CD4-positive, alpha-beta T cell (primary cell): ENCODE measurements around the gene AGAP1. TPM values are rescaled to one million over a fixed set of nuclear protein-coding genes. Genes with fewer than 3 reads are reported as not detected.

Experiments
- ATAC-seq: fragments of 200-7000 bp; cut with Tn5 transposase; one replicate; pipeline ENCODE4 v1.10.0; 2022; ENCODE audit warnings: mild to moderate bottlenecking; ENCODE audit not compliant: poor library complexity
- CTCF ChIA-PET: fragments of 350-600 bp; sonication (Branson Sonifier 250); formaldehyde crosslinking; loops from one replicate; lab custom pipeline; 2021; ENCODE audit warnings: antibody characterized with exemption, inconsistent platforms; lab: Charles Lee
- POLR2A ChIA-PET: fragments of 350-600 bp; sonication (Branson Sonifier 250); formaldehyde crosslinking; loops from one replicate; lab custom pipeline; 2021; ENCODE audit warnings: antibody characterized with exemption, inconsistent platforms; lab: Charles Lee
- DNase-seq, 14 experiments: peaks; one replicate each; pipeline ENCODE4 v3.0.0-alpha.2; 2013 to 2020; ENCODE audit warnings: mixed read lengths in 2 of 14
- H3K27ac ChIP-seq, 2 donors: one replicate each; pipeline versions ENCODE4 v1.5.1 to v1.7.0; 2013; ENCODE audit warnings: low read length in 2 of 2, low read depth in 1 of 2, mild to moderate bottlenecking in 1 of 2
- H3K27me3 ChIP-seq, 2 experiments: 1 replicate in 1 of 2; 2 replicates in 1 of 2; pipeline versions ENCODE4 v1.6.1 to v1.7.0; 2013; ENCODE audit warnings: low read length in 2 of 2, control low read depth in 1 of 2, mild to moderate bottlenecking in 1 of 2, moderate library complexity in 1 of 2; ENCODE audit not compliant: insufficient read depth in 2 of 2, control insufficient read depth in 1 of 2
- H3K36me3 ChIP-seq: one replicate; pipeline ENCODE4 v1.6.1; 2013; ENCODE audit warnings: low read length, control low read depth; ENCODE audit not compliant: insufficient read depth
- H3K4me1 ChIP-seq: one replicate; pipeline ENCODE4 v1.6.1; 2013; ENCODE audit warnings: low read length, control low read depth; ENCODE audit not compliant: insufficient read depth
- H3K4me3 ChIP-seq: one replicate; pipeline ENCODE4 v1.5.1; 2013; ENCODE audit warnings: mild to moderate bottlenecking, low read length, moderate library complexity
- H3K9me3 ChIP-seq, 2 experiments: 1 replicate in 1 of 2; 2 replicates in 1 of 2; pipeline versions ENCODE4 v1.6.1 to v1.7.0; 2013; ENCODE audit warnings: low read length in 2 of 2, mild to moderate bottlenecking in 2 of 2, control low read depth in 1 of 2, moderate library complexity in 1 of 2; ENCODE audit not compliant: control insufficient read depth in 1 of 2, insufficient read depth in 1 of 2
- H3K27ac Mint-ChIP-seq: one replicate; pipeline ENCODE4 v1.8.0; 2020; ENCODE audit warnings: mixed read lengths
- H3K27me3 Mint-ChIP-seq: one replicate; pipeline ENCODE4 v1.8.0; 2021; ENCODE audit warnings: mixed read lengths
- H3K36me3 Mint-ChIP-seq: one replicate; pipeline ENCODE4 v1.8.0; 2021; ENCODE audit warnings: low read depth, mixed read lengths
- H3K4me1 Mint-ChIP-seq: one replicate; pipeline ENCODE4 v1.8.0; 2021; ENCODE audit warnings: low read depth, mixed read lengths
- H3K4me3 Mint-ChIP-seq: one replicate; pipeline ENCODE4 v1.8.0; 2020; ENCODE audit warnings: mild to moderate bottlenecking, mixed read lengths
- H3K9me3 Mint-ChIP-seq: one replicate; pipeline ENCODE4 v1.8.0; 2020; ENCODE audit warnings: mixed read lengths
- intact Hi-C, 2 experiments: fragments of 100-400 bp; cut with DNase I in 1 of 2; cut with micrococcal nuclease in 1 of 2; formaldehyde crosslinking; loops; one replicate each; pipeline versions ENCODE4 v1.15.1 to v1.9.0; 2023 to 2025; cut with DNase I, micrococcal nuclease
- total RNA-seq, 174 experiments: library from RNA in 2 of 174; stranded (reverse) in 2 of 174; gene quantifications; one replicate each; pipeline ENCODE4 v1.2.3 and lab custom pipeline; 2021 to 2026
- TF ChIP-seq, protein P1 (sequence below): fragments of 200-600 bp; IDR thresholded peaks from one replicate; pipeline ENCODE4 v1.8.0; 2022; ENCODE audit warnings: antibody characterized with exemption, mild to moderate bottlenecking

The AGAP1 gene
- total RNA-seq, 2 experiments from 2014 or later: 2.6 to 3.1 TPM

DNA sequence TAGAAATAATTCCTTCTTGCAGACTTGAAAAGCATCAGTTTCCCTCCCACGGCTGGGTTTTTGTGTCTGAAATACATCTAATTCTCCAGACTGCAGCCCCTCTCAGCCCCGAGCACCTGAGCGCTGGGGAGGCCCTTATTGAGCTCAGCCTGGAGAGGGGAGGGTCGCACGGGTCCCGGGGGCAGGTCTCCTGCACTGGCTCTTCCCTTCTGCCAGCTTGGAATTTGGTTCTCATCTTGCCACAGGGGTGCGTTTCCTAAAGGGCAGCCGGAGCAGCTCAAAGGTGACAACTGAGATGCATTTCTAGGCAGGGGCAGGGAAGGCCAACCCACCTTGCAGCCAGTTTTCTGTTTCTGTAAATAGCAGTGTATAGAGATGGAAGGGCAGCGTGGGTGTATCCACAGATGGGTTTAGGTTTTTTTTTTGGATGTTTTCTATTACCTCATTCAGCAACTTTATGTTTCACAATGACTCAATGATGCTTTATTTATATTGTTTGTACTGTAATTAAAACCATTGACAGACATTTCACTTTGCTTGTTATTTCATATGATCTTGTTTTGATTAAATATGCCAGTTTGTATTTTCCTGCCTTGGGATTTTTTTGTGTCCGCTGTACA, 637.3 kb downstream of the AGAP1 start:
- H3K4me1 Mint-ChIP-seq: no peaks in the 10 kb centered on the region
- TF ChIP-seq, protein P1, sequence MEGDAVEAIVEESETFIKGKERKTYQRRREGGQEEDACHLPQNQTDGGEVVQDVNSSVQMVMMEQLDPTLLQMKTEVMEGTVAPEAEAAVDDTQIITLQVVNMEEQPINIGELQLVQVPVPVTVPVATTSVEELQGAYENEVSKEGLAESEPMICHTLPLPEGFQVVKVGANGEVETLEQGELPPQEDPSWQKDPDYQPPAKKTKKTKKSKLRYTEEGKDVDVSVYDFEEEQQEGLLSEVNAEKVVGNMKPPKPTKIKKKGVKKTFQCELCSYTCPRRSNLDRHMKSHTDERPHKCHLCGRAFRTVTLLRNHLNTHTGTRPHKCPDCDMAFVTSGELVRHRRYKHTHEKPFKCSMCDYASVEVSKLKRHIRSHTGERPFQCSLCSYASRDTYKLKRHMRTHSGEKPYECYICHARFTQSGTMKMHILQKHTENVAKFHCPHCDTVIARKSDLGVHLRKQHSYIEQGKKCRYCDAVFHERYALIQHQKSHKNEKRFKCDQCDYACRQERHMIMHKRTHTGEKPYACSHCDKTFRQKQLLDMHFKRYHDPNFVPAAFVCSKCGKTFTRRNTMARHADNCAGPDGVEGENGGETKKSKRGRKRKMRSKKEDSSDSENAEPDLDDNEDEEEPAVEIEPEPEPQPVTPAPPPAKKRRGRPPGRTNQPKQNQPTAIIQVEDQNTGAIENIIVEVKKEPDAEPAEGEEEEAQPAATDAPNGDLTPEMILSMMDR: no peak
- Histone ChIP-seq H3K4me1 (no peaks in the 10 kb centered on the region), H3K36me3 (no peaks in the 10 kb centered on the region), H3K4me3 (no peak overlapping the region), H3K27ac (no peak overlapping the region), H3K27me3 (no peaks in the 10 kb centered on the region), H3K9me3 (peaks cover 0 to 9% of the 10 kb centered on the region in 2 experiments)
- ATAC-seq: no peak
- intact Hi-C loops: no loop called here
- no peak overlapping the region for H3K27ac Mint-ChIP-seq
- no peak overlapping the region for H3K4me3 Mint-ChIP-seq
- H3K36me3 Mint-ChIP-seq: no peaks in the 10 kb centered on the region
- POLR2A ChIA-PET: no interaction called here
- CTCF ChIA-PET: no interaction called here
- no peaks in the 10 kb centered on the region for H3K9me3 Mint-ChIP-seq
- peaks cover 10% of the 10 kb centered on the region for H3K27me3 Mint-ChIP-seq
- DNase-seq: no peak

DNA sequence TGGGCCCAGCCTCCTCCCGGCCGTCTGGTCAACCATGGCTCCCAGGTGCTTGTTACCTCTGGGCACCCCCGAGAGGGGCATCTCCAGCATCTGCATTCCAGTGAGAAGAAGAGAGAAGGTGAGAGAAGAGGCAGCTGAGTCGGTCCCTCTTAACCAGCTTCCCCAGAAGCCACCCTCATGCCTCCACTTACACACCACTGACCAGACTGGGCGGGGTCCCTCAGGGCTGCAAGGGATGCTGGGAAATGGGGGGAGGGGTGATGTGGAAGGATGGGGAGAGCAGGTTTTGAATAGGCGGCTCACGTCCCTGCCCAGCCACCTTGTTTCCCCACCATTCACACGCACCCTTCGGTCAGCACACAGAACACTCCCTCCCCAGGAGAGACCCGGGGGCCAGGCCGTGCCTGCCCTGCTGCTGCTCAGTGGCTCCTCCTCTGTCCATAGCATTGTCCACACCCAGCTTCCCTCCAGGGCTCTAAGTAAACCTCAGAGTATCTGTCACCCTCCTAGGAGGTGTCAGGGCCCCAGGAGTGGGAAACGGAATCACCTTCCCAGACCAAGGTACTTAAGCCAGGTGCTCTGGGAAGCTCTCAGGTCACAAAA, 639.7 kb downstream of the AGAP1 start:
- Mint-ChIP-seq H3K4me3 (no peak overlapping the region), H3K27me3 (peaks cover 10% of the 10 kb centered on the region), H3K9me3 (no peaks in the 10 kb centered on the region), H3K36me3 (no peaks in the 10 kb centered on the region), H3K27ac (no peak overlapping the region), H3K4me1 (no peaks in the 10 kb centered on the region)
- TF ChIP-seq, protein P1: no peak
- no peak overlapping the region for H3K27ac ChIP-seq
- CTCF ChIA-PET: no interaction called here
- intact Hi-C loops: no loop called here
- H3K9me3 ChIP-seq: peaks cover 0 to 9% of the 10 kb centered on the region in 2 experiments
- ATAC-seq (no peak), DNase-seq (no peak)
- POLR2A ChIA-PET: no interaction called here
- H3K27me3 ChIP-seq: peaks cover 0 to 3% of the 10 kb centered on the region in 2 experiments
- no peaks in the 10 kb centered on the region for H3K36me3 ChIP-seq
- no peaks in the 10 kb centered on the region for H3K4me1 ChIP-seq
- no peak overlapping the region for H3K4me3 ChIP-seq

DNA sequence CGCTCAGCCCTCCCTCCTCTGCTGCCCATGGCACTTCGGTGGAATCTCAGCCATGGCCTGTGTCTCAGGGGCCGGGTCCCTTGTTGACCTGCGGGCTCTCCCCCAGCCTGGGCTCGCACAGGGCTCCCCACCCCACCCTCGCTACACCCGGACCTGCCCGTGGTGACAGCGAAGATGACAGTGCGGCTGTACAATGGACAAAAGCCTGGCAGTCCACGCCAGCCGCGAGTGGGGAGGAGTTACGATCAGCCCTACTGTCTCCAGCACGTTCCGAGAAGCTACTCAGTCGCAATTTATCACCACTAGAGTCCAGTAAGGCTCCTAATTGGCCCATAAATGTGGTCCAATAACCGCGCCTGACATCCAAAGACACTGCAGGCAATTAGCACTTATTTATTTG, 642.7 kb downstream of the AGAP1 start:
- intact Hi-C loops: no loop called here
- no peak overlapping the region for H3K27ac ChIP-seq
- peaks cover 0 to 5% of the 10 kb centered on the region in 2 experiments for H3K27me3 ChIP-seq
- Mint-ChIP-seq H3K4me3 (no peak overlapping the region), H3K27me3 (peaks cover 20% of the 10 kb centered on the region), H3K4me1 (no peaks in the 10 kb centered on the region), H3K27ac (no peak overlapping the region), H3K9me3 (no peaks in the 10 kb centered on the region), H3K36me3 (no peaks in the 10 kb centered on the region)
- CTCF ChIA-PET: no interaction called here
- ATAC-seq (no peak), DNase-seq (no peak)
- POLR2A ChIA-PET: no interaction called here
- H3K9me3 ChIP-seq: peaks cover 0 to 12% of the 10 kb centered on the region in 2 experiments
- no peak overlapping the region for H3K4me3 ChIP-seq
- TF ChIP-seq, protein P1: no peak
- H3K4me1 ChIP-seq: no peaks in the 10 kb centered on the region
- no peaks in the 10 kb centered on the region for H3K36me3 ChIP-seq
